GM12891 (cell line): ENCODE data around the gene TRMT6.

Experiments used
- PAX5 ChIP-seq: IDR thresholded peaks from 2 replicates; pipeline ENCODE4 v1.6.1; 2011; ENCODE audit warnings: low read length, moderate library complexity, mild to moderate bottlenecking; ENCODE audit not compliant: insufficient read depth, severe bottlenecking
- POLR2A ChIP-seq: IDR thresholded peaks from 2 replicates; pipeline ENCODE4 v1.6.1; 2011; ENCODE audit warnings: low read depth, low read length, control low read depth
- POLR2AphosphoS5 ChIP-seq: IDR thresholded peaks from 2 replicates; pipeline ENCODE4 v1.6.1; 2011; ENCODE audit warnings: low read depth, low read length, control low read depth
- POU2F2 ChIP-seq: IDR thresholded peaks from 2 replicates; pipeline ENCODE4 v1.6.1; 2011; ENCODE audit warnings: low read depth, mild to moderate bottlenecking, control low read depth, low read length, moderate library complexity
- SPI1 ChIP-seq: IDR thresholded peaks from 2 replicates; pipeline ENCODE4 v1.6.1; 2011; ENCODE audit warnings: low read depth, low read length, control low read depth
- TAF1 ChIP-seq: IDR thresholded peaks from 2 replicates; pipeline ENCODE4 v1.6.1; 2011; ENCODE audit warnings: low read depth, low read length, control low read depth

DNA sequence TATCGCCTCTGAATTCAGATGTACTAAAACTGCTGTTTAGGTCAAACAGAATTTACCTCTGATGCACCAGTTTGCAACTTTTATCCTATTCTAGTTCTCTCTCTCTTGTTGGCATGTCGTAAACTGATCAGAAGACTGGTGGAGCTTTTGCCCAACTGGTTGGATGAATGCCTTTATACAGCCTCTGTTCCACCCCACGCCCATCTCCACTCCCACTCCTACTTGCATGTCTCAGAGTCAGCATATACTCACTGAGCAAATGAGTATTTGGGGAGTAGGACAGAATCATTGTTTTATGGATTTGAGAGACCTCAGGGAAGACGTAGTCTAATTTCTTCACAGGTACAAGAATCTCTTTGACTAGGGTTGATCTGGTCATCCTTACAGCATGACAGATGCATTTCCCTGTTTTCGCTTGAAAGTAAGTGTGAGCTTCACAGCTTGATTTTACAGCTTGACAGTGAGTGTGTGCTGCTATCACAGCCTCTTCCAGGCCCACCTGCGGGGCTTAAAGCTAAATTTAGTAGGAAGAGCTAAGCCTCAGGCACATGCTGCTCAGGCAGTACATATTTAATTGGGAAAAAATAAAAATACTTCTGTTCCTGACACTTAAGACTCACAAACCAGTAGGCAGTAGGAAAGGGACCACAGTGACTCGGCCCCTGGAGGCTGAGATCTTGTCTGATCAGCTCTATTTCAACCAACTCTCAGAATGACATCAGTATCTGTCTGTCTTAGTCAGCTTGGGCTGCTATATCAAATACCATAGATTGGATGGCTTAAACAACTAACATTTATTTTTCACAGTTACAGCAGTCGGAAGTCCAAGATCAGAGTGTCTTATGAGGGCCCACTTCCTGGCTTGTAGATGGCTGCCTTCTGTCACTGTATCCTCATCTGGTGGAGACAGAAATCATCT is 30.4 kb downstream of the TRMT6 start:
- TF ChIP-seq POLR2AphosphoS5 (no peak), POLR2A (no peak), TAF1 (no peak), PAX5 (no peak), SPI1 (no peak), POU2F2 (no peak)
